ENCODE data around the gene PCDHGC3. TPM values are rescaled to one million over a fixed set of nuclear protein-coding genes. Genes with fewer than 3 reads are reported as not detected.
"Not testable (repeated sequence)": the region's sequence is repeated elsewhere in the genome, so short reads cannot be mapped to it uniquely, and the experiment has no call there.

PCDHGC3 gene
- total RNA-seq, 1 experiment from 2014 or later: 29.1 TPM

DNA sequence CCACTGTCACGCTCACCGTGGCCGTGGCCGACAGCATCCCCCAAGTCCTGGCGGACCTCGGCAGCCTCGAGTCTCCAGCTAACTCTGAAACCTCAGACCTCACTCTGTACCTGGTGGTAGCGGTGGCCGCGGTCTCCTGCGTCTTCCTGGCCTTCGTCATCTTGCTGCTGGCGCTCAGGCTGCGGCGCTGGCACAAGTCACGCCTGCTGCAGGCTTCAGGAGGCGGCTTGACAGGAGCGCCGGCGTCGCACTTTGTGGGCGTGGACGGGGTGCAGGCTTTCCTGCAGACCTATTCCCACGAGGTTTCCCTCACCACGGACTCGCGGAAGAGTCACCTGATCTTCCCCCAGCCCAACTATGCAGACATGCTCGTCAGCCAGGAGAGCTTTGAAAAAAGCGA, 43.0 kb upstream of the PCDHGC3 start:
- CTCF ChIA-PET: interaction anchor here (0.8 kb wide), 1 partner anchor 11 kb away, joined by 3 read pairs; the partner anchor contains the start of gene PCDHGA11
- H3K9me3 Mint-ChIP-seq: peaks cover 50% of the 10 kb centered on the region

DNA sequence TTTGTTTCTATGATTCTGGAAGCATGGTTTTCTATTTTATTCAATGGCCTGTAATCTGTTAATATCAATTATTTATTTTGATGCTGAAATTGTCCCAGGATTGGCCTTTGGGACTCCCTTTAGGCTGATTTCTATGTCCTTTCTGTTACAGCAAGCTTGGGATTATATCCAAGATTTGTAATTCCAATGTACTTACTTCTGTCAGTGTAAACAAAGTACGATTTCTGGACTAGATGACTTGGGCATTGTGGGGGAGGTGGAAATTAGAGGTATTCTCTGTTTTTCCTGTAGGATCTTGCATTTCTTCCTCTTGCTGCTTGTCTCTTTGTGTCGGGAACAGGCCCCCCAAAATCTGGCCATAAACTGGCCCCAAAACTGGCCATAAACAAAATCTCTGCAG, 41.8 kb upstream of the PCDHGC3 start:
- no peak for ATAC-seq
- Mint-ChIP-seq H3K36me3 (peaks cover 40% of the 10 kb centered on the region), H3K27me3 (ENCODE audit: low read depth) (no peaks in the 10 kb centered on the region), H3K4me3 (no peak overlapping the region), H3K27ac (no peak overlapping the region), H3K4me1 (peaks cover under 1% of the 10 kb centered on the region), H3K9me3 (peaks cover 44% of the 10 kb centered on the region)
- ChIA-PET CTCF (no interaction called here), POLR2A (no interaction called here)
- no peak for TF ChIP-seq PRRX2 (CRISPR knock-in tag; IDR thresholded peaks at IDR 0.05)
- TF ChIP-seq, protein P1, sequence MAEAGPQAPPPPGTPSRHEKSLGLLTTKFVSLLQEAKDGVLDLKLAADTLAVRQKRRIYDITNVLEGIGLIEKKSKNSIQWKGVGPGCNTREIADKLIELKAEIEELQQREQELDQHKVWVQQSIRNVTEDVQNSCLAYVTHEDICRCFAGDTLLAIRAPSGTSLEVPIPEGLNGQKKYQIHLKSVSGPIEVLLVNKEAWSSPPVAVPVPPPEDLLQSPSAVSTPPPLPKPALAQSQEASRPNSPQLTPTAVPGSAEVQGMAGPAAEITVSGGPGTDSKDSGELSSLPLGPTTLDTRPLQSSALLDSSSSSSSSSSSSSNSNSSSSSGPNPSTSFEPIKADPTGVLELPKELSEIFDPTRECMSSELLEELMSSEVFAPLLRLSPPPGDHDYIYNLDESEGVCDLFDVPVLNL (CRISPR knock-in tag; IDR thresholded peaks at IDR 0.05; ENCODE audit: borderline replicate concordance, low read depth): no peak
- TF ChIP-seq, protein P2, sequence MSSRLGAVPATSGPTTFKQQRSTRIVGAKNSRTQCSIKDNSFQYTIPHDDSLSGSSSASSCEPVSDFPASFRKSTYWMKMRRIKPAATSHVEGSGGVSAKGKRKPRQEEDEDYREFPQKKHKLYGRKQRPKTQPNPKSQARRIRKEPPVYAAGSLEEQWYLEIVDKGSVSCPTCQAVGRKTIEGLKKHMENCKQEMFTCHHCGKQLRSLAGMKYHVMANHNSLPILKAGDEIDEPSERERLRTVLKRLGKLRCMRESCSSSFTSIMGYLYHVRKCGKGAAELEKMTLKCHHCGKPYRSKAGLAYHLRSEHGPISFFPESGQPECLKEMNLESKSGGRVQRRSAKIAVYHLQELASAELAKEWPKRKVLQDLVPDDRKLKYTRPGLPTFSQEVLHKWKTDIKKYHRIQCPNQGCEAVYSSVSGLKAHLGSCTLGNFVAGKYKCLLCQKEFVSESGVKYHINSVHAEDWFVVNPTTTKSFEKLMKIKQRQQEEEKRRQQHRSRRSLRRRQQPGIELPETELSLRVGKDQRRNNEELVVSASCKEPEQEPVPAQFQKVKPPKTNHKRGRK (CRISPR knock-in tag; IDR thresholded peaks at IDR 0.05; ENCODE audit: borderline replicate concordance): no peak
- DNase-seq (ENCODE audit: low spot score): no peak

More for the DNA sequence above, 43.0 kb upstream of the PCDHGC3 start:
- H3K27me3 Mint-ChIP-seq (ENCODE audit: low read depth); DNase-seq (ENCODE audit: low spot score); ATAC-seq; H3K4me1 Mint-ChIP-seq; H3K4me3 Mint-ChIP-seq; H3K27ac Mint-ChIP-seq; POLR2A ChIA-PET: not testable (repeated sequence)
- peaks cover 51% of the 10 kb centered on the region for H3K36me3 Mint-ChIP-seq

DNA sequence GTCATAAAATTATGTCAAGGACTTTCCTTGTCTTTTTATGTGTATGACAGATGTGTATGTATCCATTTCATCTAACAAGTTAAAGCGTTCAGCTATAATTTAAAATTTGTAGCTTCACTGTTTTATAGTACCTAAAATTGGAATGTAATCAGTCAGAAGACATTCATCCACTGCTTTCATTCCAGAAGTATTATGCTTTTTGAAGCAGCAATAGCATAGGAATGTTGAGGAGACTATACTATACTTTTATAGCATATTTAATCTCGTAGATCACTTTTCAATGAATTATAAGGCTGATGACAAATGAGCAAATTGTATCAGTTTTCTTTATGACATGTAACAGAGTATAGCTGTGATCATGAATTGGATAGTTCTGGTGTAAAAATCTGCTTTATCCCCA, 38.5 kb upstream of the PCDHGC3 start:
- no peaks in the 10 kb centered on the region for H3K27me3 Mint-ChIP-seq (ENCODE audit: low read depth)
- H3K4me3 Mint-ChIP-seq: no peak overlapping the region
- no peak for TF ChIP-seq ZNF396 (CRISPR knock-in tag; IDR thresholded peaks at IDR 0.05; ENCODE audit: borderline replicate concordance)
- no peak for TF ChIP-seq CBFB (CRISPR knock-in tag; IDR thresholded peaks at IDR 0.05; ENCODE audit: low read depth)
- TF ChIP-seq, protein P3, sequence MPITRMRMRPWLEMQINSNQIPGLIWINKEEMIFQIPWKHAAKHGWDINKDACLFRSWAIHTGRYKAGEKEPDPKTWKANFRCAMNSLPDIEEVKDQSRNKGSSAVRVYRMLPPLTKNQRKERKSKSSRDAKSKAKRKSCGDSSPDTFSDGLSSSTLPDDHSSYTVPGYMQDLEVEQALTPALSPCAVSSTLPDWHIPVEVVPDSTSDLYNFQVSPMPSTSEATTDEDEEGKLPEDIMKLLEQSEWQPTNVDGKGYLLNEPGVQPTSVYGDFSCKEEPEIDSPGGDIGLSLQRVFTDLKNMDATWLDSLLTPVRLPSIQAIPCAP (CRISPR knock-in tag; IDR thresholded peaks at IDR 0.05): no peak
- no peak for TF ChIP-seq SMAD4 (CRISPR knock-in tag; IDR thresholded peaks at IDR 0.05)
- TF ChIP-seq, protein P4, sequence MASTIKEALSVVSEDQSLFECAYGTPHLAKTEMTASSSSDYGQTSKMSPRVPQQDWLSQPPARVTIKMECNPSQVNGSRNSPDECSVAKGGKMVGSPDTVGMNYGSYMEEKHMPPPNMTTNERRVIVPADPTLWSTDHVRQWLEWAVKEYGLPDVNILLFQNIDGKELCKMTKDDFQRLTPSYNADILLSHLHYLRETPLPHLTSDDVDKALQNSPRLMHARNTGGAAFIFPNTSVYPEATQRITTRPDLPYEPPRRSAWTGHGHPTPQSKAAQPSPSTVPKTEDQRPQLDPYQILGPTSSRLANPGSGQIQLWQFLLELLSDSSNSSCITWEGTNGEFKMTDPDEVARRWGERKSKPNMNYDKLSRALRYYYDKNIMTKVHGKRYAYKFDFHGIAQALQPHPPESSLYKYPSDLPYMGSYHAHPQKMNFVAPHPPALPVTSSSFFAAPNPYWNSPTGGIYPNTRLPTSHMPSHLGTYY (CRISPR knock-in tag; IDR thresholded peaks at IDR 0.05): no peak
- no peak for TF ChIP-seq RELA (CRISPR knock-in tag; IDR thresholded peaks at IDR 0.05; ENCODE audit: borderline replicate concordance)
- TF ChIP-seq ZNF317 (CRISPR knock-in tag; IDR thresholded peaks at IDR 0.05; ENCODE audit: borderline replicate concordance, low read depth): no peak
- no peak for TF ChIP-seq ZNF121 (CRISPR knock-in tag; IDR thresholded peaks at IDR 0.05)
- no peak for TF ChIP-seq NR1H2 (CRISPR knock-in tag; IDR thresholded peaks at IDR 0.05)
- no peak for TF ChIP-seq CREB1 (CRISPR knock-in tag; IDR thresholded peaks at IDR 0.05)
- no peak for TF ChIP-seq NR3C1 (CRISPR knock-in tag; conservative IDR thresholded peaks at IDR 0.05; ENCODE audit: low read depth)
- no peak for TF ChIP-seq TEAD1 (CRISPR knock-in tag; IDR thresholded peaks at IDR 0.05)
- TF ChIP-seq RORB (CRISPR knock-in tag; IDR thresholded peaks at IDR 0.05): no peak
- no peak for DNase-seq (ENCODE audit: low spot score)
- H3K9me3 Mint-ChIP-seq: peaks cover 33% of the 10 kb centered on the region
- no peak for ATAC-seq
- H3K27ac Mint-ChIP-seq: no peak overlapping the region
- ChIA-PET POLR2A (no interaction called here), CTCF (no interaction called here)
- H3K36me3 Mint-ChIP-seq: peaks cover 34% of the 10 kb centered on the region
- peaks cover 10% of the 10 kb centered on the region for H3K4me1 Mint-ChIP-seq

Measured in WTC11 (cell line).